AG09309 (cell line): Measurements from ENCODE around the gene VWA5B2.
A peak's percentile ranks its signal among the peaks of the same experiment; 100 is the strongest.

Source experiments
- DNase-seq: peaks from one replicate; pipeline ENCODE4 v3.0.0-alpha.2; 2010; ENCODE audit warnings: low read depth
- H3K4me3 ChIP-seq: 2 replicates; pipeline ENCODE4 v1.5.1; 2011; ENCODE audit warnings: mild to moderate bottlenecking, low read depth, low read length, moderate library complexity; ENCODE audit not compliant: control insufficient read depth
- CTCF ChIP-seq: IDR thresholded peaks from 2 replicates; pipeline ENCODE4 v1.5.1; 2011; ENCODE audit warnings: mild to moderate bottlenecking, low read depth, low read length, inconsistent platforms; ENCODE audit not compliant: insufficient read depth, control insufficient read depth; ENCODE audit errors: missing control alignments

Gene VWA5B2

GRCh38 chr3:184230081-184230602, 757 bp downstream of the VWA5B2 start:
- TF ChIP-seq CTCF, result no peak
- no peak overlapping the region for H3K4me3 ChIP-seq
- no peak for DNase-seq

GRCh38 chr3:184230603-184231528, 1.5 kb downstream of the VWA5B2 start:
- no peak overlapping the region for H3K4me3 ChIP-seq
- TF ChIP-seq CTCF, result no peak
- DNase-seq, result no peak

- no peak overlapping the region for H3K4me3 ChIP-seq
- TF ChIP-seq CTCF, result no peak
- DNase-seq, result no peak
Observed at GRCh38 chr3:184231671-184232070, 2.3 kb downstream of the VWA5B2 start.

GRCh38 chr3:184233127-184233843, 3.9 kb downstream of the VWA5B2 start:
- no peak for DNase-seq
- no peak for TF ChIP-seq CTCF
- H3K4me3 ChIP-seq, result no peak overlapping the region

GRCh38 chr3:184234224-184234623, 4.8 kb downstream of the VWA5B2 start:
- H3K4me3 ChIP-seq, result no peak overlapping the region
- DNase-seq, result peak; percentile 45
- no peak for TF ChIP-seq CTCF

- DNase-seq, result no peak
- no peak for TF ChIP-seq CTCF
- no peak overlapping the region for H3K4me3 ChIP-seq
Observed at GRCh38 chr3:184234671-184235380, 5.4 kb downstream of the VWA5B2 start.
